Astrocyte of the spinal cord (primary cell): ENCODE measurements around the gene PCNP.
A peak's percentile ranks its signal among the peaks of the same experiment; 100 is the strongest.
"Not testable (repeated sequence)": the region's sequence is repeated elsewhere in the genome, so short reads cannot be mapped to it uniquely, and the experiment has no call there.

Source experiments
- DNase-seq: peaks from one replicate; pipeline ENCODE4 v3.0.0; 2011; ENCODE audit warnings: low read depth, low spot score
- H3K4me3 ChIP-seq: 2 replicates; pipeline ENCODE4 v1.5.1; 2011; ENCODE audit warnings: low read depth, mild to moderate bottlenecking, low read length, moderate library complexity
- in situ Hi-C: cut with HindIII; loops from 2 replicates; pipeline ENCODE4 v1.10.0; 2017; ENCODE audit warnings: low sequenced_read_pairs
- TF ChIP-seq, protein P1 (sequence below): IDR thresholded peaks from 2 replicates; pipeline ENCODE4 v1.5.1; 2012; ENCODE audit warnings: low read depth, mild to moderate bottlenecking, low read length, inconsistent platforms

Gene PCNP

GRCh38 chr3:101532783-101533602, 41.0 kb upstream of the PCNP start:
- in situ Hi-C loops = no loop called here
- no peak for DNase-seq
- TF ChIP-seq, protein P1, sequence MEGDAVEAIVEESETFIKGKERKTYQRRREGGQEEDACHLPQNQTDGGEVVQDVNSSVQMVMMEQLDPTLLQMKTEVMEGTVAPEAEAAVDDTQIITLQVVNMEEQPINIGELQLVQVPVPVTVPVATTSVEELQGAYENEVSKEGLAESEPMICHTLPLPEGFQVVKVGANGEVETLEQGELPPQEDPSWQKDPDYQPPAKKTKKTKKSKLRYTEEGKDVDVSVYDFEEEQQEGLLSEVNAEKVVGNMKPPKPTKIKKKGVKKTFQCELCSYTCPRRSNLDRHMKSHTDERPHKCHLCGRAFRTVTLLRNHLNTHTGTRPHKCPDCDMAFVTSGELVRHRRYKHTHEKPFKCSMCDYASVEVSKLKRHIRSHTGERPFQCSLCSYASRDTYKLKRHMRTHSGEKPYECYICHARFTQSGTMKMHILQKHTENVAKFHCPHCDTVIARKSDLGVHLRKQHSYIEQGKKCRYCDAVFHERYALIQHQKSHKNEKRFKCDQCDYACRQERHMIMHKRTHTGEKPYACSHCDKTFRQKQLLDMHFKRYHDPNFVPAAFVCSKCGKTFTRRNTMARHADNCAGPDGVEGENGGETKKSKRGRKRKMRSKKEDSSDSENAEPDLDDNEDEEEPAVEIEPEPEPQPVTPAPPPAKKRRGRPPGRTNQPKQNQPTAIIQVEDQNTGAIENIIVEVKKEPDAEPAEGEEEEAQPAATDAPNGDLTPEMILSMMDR = no peak
- no peak overlapping the region for H3K4me3 ChIP-seq

DNA sequence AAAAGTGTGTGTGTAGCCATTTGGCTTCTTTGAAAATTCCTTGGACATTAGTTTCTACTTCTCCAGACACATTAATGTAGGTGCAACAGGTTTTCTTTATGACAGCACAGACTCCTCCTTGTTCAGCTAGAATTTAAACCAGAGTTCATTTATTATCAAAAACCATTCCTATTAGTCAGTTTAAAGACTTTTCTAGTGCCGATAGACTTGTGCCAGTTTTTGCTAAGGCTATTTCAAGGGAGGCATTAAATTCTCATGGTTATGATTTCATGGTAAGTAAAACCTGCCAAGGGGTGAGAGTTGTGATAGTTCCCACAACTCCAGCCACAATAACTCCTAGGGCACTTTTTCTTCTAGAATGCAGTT, 40.4 kb upstream of the PCNP start:
- in situ Hi-C loops = no loop called here
- DNase-seq = no peak
- H3K4me3 ChIP-seq = no peak overlapping the region
- TF ChIP-seq, protein P1 = no peak

DNA sequence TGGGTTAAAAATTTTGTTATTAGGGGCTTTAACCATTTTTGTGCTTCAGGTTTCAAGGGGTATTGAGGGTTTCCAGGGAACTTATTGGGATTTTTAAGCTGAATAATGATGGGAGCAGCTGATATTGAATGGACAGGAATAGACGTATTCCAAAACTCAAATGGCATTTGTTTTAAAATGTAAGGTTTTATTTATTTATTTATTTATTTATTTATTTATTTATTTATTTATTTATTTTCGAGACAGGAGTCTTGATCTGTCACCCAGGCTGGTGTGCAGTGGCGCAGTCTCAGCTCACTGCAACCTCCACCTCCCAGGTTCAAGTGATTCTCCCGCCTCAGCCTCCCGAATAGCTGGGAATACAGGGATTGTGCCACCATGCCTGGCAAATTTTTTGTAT, 38.8 kb upstream of the PCNP start:
- in situ Hi-C loops = no loop called here
- DNase-seq = no peak
- H3K4me3 ChIP-seq = no peak overlapping the region
- TF ChIP-seq, protein P1 = no peak

DNA sequence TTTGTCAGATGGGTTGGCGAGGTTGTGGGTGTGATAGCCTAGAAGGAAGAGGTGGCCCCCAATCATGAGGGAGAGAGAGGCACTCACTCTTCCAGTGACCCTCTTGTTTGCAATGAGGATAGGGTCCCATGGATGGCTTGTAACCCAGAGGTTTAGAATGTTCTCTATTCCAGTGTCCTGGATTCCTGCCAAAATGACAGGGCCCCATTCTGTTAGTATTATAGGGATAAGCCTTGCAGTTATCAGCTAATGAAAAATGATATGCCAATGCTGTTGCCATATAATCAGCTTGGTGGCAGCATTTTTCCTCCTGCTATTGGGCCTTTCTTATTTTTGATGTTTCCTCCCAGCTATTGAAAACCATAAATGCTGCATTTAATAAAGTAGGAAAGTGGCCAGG, 37.7 kb upstream of the PCNP start:
- TF ChIP-seq, protein P1 = no peak
- in situ Hi-C loops = no loop called here
- no peak for DNase-seq
- H3K4me3 ChIP-seq = no peak overlapping the region

GRCh38 chr3:101536955-101537354, 37.0 kb upstream of the PCNP start:
- in situ Hi-C loops, DNase-seq, H3K4me3 ChIP-seq: not testable (repeated sequence)

- no peak overlapping the region for H3K4me3 ChIP-seq
- TF ChIP-seq, protein P1 = no peak
- no peak for DNase-seq
- in situ Hi-C loops = no loop called here
Measured at GRCh38 chr3:101542957-101543356, 31.0 kb upstream of the PCNP start.

DNA sequence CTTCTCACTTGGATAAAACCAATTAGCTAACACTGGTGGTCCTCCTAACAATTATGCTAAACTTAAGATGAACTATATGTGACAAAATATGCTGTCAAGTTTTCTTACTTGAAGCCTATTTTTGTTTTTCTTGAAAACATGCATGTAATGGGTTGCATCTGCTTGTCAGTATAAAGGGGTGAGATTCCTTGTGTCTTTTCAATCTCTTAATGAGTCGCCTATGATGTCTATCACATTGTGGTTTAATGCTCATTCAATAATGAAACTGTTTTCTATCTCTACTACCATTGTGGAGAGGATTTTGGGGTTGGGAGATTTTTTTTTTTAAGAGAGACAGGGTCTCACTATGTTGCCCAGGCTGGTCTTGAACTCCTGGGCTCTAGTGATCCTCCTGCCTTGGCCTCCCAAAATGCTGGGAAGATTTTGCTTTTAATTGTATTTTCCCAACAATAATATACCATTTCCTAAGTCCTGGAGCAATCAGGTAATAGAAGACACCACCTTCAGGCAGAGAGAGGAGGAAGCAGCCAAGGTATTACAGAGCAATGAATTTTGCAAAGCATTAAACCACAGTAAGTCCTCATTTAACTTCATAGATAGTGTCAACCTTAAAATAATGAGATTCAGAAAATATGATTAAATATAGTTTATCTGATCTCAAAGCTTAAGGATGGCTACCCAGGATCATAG, 29.7 kb upstream of the PCNP start:
- in situ Hi-C loops = no loop called here
- no peak overlapping the region for H3K4me3 ChIP-seq
- DNase-seq = no peak
- TF ChIP-seq, protein P1 = peak; percentile 4
